Testis (tissue), 3 donors: ENCODE results near the gene CRABP2. TPM values are rescaled to one million over a fixed set of nuclear protein-coding genes. Genes with fewer than 3 reads are reported as not detected.
A peak's percentile ranks its signal among the peaks of the same experiment; 100 is the strongest.

Source experiments
- DNase-seq: peaks from one replicate; pipeline ENCODE4 v3.0.0-alpha.2; 2019
- H3K27ac ChIP-seq, 2 donors: fragments of 200-600 bp; sonication (generic); one replicate each; pipeline ENCODE4 v1.5.1; 2019
- H3K27me3 ChIP-seq: fragments of 200-600 bp; sonication (generic); one replicate; pipeline ENCODE4 v1.5.1; 2019
- H3K36me3 ChIP-seq: fragments of 200-600 bp; sonication (generic); one replicate; pipeline ENCODE4 v1.5.1; 2017; ENCODE audit warnings: low read depth; ENCODE audit errors: missing control alignments
- H3K4me1 ChIP-seq: fragments of 200-600 bp; sonication (generic); one replicate; pipeline ENCODE4 v1.5.1; 2019
- H3K4me3 ChIP-seq, 2 donors: fragments of 200-600 bp; sonication (generic); one replicate each; pipeline ENCODE4 v1.5.1; 2017 to 2019
- H3K9me3 ChIP-seq: fragments of 200-600 bp; sonication (generic); one replicate; pipeline ENCODE4 v1.5.1; 2017
- POLR2A ChIP-seq: fragments of 450-650 bp; IDR thresholded peaks from one replicate; pipeline ENCODE4 v1.6.1; 2017; ENCODE audit warnings: antibody characterized with exemption, mild to moderate bottlenecking, moderate library complexity
- WGBS, 2 donors: methylation state at CpG; one replicate each; pipeline ENCODE4 v1.1.5; 2018; 5-methylcytosine and 5-hydroxymethylcytosine counted together
- intact Hi-C: fragments of 100-400 bp; cut with DNase I; formaldehyde crosslinking; loops from one replicate; pipeline ENCODE4 v1.15.1; 2023; ENCODE audit warnings: low total_unique reads
- polyA plus RNA-seq: library from polyadenylated mRNA; stranded (reverse); fragments of 350-450 nt; fragmentation: Illumina TruSeq; extraction: RNeasy Lipid Tissue Mini Kit (QIAGEN cat#74804); gene quantifications from one replicate; pipeline ENCODE4 v1.2.3, GENCODE V29; 2014; ENCODE audit warnings: low read depth, low replicate concordance; ENCODE audit not compliant: insufficient read depth
- total RNA-seq, 2 donors: library from RNA; depleted of rRNA; stranded (reverse); fragments of >200 nt; gene quantifications; one replicate each; pipeline ENCODE4 v1.2.3, GENCODE V29; 2016
- TF ChIP-seq, protein P1 (sequence below), 3 experiments: fragments of 450-650 bp in 2 of 3; fragments of 200-600 bp in 1 of 3; sonication (generic) in 1 of 3; IDR thresholded peaks; one replicate each; pipeline ENCODE4 v1.5.1; 2016 to 2019; ENCODE audit warnings: antibody characterized with exemption in 3 of 3, mild to moderate bottlenecking in 2 of 3, moderate library complexity in 1 of 3

Gene CRABP2
- total and polyA plus RNA-seq, 3 donors from 2014 or later = 2.1 to 21.0 (median 6.8) TPM

DNA sequence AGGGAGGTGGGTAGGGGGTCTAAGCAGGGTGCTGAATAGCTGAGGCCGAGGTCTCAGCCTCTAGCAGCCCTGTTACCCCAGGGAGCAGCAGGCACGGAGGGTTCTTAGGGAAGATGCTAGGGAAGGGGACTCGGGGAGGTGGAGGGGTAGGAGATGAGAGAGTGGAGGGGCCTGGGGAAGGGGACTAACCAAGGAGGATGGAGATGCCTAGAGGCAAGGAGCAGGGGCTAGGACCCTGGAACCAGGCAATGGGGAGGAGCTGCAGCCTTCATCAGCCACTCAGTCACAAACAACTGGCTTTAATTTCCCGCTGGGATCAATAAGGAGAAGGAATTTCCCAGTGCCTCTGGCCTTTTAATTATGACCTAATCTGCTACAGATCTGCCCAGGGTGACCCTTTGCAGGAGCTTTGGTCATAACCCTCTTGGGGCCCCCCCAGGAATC lies 2.9 kb upstream of the CRABP2 start:
- 61 to 77% methylated on average over 4 of the region's 4 CpGs for WGBS, 2 donors
- TF ChIP-seq, protein P1, sequence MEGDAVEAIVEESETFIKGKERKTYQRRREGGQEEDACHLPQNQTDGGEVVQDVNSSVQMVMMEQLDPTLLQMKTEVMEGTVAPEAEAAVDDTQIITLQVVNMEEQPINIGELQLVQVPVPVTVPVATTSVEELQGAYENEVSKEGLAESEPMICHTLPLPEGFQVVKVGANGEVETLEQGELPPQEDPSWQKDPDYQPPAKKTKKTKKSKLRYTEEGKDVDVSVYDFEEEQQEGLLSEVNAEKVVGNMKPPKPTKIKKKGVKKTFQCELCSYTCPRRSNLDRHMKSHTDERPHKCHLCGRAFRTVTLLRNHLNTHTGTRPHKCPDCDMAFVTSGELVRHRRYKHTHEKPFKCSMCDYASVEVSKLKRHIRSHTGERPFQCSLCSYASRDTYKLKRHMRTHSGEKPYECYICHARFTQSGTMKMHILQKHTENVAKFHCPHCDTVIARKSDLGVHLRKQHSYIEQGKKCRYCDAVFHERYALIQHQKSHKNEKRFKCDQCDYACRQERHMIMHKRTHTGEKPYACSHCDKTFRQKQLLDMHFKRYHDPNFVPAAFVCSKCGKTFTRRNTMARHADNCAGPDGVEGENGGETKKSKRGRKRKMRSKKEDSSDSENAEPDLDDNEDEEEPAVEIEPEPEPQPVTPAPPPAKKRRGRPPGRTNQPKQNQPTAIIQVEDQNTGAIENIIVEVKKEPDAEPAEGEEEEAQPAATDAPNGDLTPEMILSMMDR (IDR thresholded peaks at IDR 0.05) = no peak
- no peak for TF ChIP-seq POLR2A
- DNase-seq = no peak
- no peaks in the 10 kb centered on the region for H3K36me3 ChIP-seq
- no peak overlapping the region for H3K27ac ChIP-seq
- no peaks in the 10 kb centered on the region for H3K27me3 ChIP-seq
- no peak overlapping the region for H3K4me3 ChIP-seq
- peaks cover 32% of the 10 kb centered on the region for H3K4me1 ChIP-seq
- H3K9me3 ChIP-seq = no peaks in the 10 kb centered on the region
- intact Hi-C loops = no loop called here

DNA sequence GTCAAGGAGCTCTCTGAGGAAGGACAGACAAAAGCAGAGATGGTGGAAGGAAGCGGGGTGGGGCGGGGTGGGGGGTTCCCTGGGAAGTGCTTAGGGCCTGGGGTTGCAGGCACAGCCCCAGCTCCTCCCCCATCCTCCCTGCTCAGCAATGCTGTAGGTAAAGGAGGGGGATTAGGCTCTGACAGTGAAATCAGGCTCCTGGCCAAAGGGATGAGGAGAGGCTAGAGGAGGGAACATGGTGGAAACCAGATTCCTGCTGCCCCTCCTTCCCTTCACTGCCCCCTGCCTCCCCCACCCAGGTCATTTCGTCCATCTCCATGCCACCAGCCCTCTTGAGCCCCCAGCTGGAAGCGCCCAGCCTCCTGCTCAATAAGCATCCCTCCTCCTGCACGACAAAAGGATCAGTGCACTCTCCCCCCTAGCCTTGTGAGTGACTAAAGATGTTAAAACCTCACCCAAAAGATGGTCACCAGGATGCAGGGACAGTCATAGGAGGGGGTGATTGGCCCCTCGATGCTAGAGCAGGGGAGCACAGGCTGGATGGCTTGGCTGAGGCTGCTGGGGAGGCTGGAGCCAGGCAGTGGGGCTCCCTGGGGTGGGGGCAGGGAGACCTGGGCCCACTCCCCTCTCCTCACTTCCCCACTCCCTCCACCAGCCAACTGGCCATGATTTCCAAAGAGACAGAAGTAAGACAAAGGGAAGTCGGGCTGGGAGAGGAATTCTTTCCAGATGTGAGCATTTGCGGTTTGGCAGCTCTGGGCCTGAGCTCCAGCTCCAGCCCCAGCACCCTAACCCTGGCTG lies 2.2 kb upstream of the CRABP2 start:
- intact Hi-C loops = no loop called here
- WGBS, 2 donors = 57 to 67% methylated on average over 8 of the region's 8 CpGs
- H3K27ac ChIP-seq = peak overlapping the region in 1 of 2 donors; percentile 84

DNA sequence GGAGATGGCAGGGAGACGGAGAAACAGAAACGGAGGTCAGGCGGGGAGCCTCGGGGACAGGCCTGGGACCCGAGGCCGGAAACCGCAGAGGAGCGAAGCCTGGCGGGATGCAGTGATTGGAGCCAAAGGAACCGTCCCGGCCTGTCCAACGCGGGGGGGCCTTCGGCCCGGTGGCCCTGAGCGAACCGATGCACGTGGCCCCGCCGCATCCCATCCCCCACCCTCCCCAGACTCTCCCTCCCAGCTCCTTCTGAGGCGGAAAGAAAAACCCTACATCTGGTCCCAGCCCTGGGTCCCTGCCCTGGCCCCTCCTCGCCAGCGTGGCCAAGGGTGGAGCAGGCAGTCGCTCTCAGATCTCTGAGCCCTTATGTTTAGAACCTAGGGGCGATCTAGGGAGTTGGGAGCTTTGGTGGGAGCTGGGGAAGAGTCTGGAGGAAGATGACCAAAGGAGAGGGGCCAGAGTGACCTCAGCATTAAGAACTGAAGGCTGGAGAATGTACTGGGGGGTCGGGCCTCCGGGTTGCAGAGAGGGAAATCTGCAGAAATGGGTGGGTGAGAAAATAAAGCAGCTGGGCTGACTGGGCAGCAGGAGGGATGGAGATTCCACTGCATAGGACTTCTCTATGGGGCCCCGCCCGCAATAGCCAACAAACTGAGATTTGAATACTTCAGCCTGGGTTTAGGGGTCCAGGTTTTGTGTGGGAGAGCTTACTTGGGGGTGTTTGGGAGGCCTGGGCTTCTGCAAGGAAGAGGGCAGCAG lies 1.5 kb upstream of the CRABP2 start:
- peak; percentile 77 for DNase-seq
- Histone ChIP-seq H3K4me3 (peak overlapping the region; percentile 34 to 58), H3K27ac (peak overlapping the region; percentile 56 to 84), H3K4me1 (peaks cover 32% of the 10 kb centered on the region), H3K36me3 (no peaks in the 10 kb centered on the region), H3K27me3 (no peaks in the 10 kb centered on the region), H3K9me3 (no peaks in the 10 kb centered on the region)
- intact Hi-C loops = no loop called here
- TF ChIP-seq POLR2A = no peak
- TF ChIP-seq, protein P1 (IDR thresholded peaks at IDR 0.05) = no peak
- WGBS, 2 donors = 7 to 8% methylated on average over 8 to 28 of the region's 29 CpGs

More for the DNA sequence above, 2.2 kb upstream of the CRABP2 start:
- no peak for DNase-seq
- H3K36me3 ChIP-seq = no peaks in the 10 kb centered on the region
- H3K4me3 ChIP-seq = no peak overlapping the region
- peaks cover 32% of the 10 kb centered on the region for H3K4me1 ChIP-seq
- no peaks in the 10 kb centered on the region for H3K27me3 ChIP-seq
- TF ChIP-seq POLR2A = no peak
- TF ChIP-seq, protein P1 (IDR thresholded peaks at IDR 0.05) = no peak
- no peaks in the 10 kb centered on the region for H3K9me3 ChIP-seq

DNA sequence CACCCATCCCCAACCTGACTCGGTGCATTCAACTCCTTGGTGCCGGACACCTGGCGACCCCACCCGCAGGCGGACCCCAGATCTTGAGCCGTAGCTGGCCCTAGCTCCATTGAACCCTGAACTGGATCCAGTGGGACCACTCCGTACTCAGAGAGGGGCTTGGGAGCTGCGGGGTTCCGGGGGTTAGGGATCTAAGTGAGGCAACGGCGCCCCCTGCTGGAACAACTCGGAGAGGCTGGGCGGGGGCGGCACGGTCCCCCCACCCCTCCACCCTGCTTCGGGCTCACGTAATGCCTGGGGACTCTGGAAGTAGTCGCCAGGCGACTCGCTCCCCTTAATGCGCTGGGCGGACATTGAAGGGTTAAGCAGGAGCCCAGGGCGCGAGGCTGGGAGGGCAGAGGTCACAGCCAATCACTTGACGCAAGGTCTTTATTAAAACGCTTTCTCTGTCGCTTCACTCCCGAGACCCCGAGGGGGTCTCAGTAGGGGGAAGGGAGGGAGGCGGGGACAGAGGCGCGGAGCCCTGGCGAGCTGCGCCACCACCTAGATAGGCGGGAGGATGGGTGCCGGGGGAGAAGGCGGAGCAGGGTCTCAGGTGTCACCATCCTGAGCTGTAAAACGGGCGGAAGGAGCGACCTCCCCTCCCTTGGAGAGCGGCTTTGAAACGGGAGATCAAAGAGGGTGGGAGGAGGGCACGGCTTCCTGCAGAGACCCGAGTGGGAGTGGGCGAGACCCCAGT lies 704 bp upstream of the CRABP2 start:
- Histone ChIP-seq H3K4me3 (peak overlapping the region; percentile 34 to 58), H3K9me3 (no peaks in the 10 kb centered on the region), H3K4me1 (peaks cover 32% of the 10 kb centered on the region), H3K36me3 (no peaks in the 10 kb centered on the region), H3K27me3 (no peaks in the 10 kb centered on the region), H3K27ac (peak overlapping the region; percentile 56 to 84)
- intact Hi-C loops = no loop called here
- WGBS, 2 donors = 0 to 1% methylated on average over 18 to 45 of the region's 45 CpGs
- DNase-seq = peak; percentile 81
- no peak for TF ChIP-seq POLR2A
- TF ChIP-seq, protein P1 (IDR thresholded peaks at IDR 0.05) = peak; percentile 55 to 84 (median 64)
